ENCODE measurements around the gene AMBP.

AMBP gene

GRCh38 chr9:114078021-114078780, at the start of gene AMBP:
AMBP (minus strand) TSS chr9:114078300; CDS start chr9:114078209, 91 bp downstream.
- DNase-seq (ENCODE audit: low spot score) = no peak

GRCh38 chr9:114126247-114127060, 48.4 kb upstream of the AMBP start:
- DNase-seq (ENCODE audit: low spot score) = no peak

GRCh38 chr9:114125476-114126013, 47.4 kb upstream of the AMBP start:
- no peak for DNase-seq (ENCODE audit: low spot score)

GRCh38 chr9:114124666-114125475, 46.8 kb upstream of the AMBP start:
- no peak for DNase-seq (ENCODE audit: low spot score)

- no peak for DNase-seq (ENCODE audit: low spot score)
Observed at GRCh38 chr9:114124138-114124537, 46.0 kb upstream of the AMBP start.

GRCh38 chr9:114123031-114123977, 45.2 kb upstream of the AMBP start:
- no peak for DNase-seq (ENCODE audit: low spot score)

GRCh38 chr9:114122136-114123027, 44.3 kb upstream of the AMBP start:
- no peak for DNase-seq (ENCODE audit: low spot score)

- DNase-seq (ENCODE audit: low spot score) = no peak
Observed at GRCh38 chr9:114121227-114122135, 43.4 kb upstream of the AMBP start.

GRCh38 chr9:114120192-114121014, 42.3 kb upstream of the AMBP start:
- no peak for DNase-seq (ENCODE audit: low spot score)

- no peak for DNase-seq (ENCODE audit: low spot score)
Observed at GRCh38 chr9:114119242-114120191, 41.4 kb upstream of the AMBP start.

GRCh38 chr9:114117996-114118830, 40.1 kb upstream of the AMBP start:
- DNase-seq (ENCODE audit: low spot score) = no peak

GRCh38 chr9:114117614-114117995, 39.5 kb upstream of the AMBP start:
- DNase-seq (ENCODE audit: low spot score) = no peak

- no peak for DNase-seq (ENCODE audit: low spot score)
Observed at GRCh38 chr9:114116126-114116747, 38.1 kb upstream of the AMBP start.

GRCh38 chr9:114115654-114116125, 37.6 kb upstream of the AMBP start:
- no peak for DNase-seq (ENCODE audit: low spot score)

GRCh38 chr9:114114364-114114763, 36.3 kb upstream of the AMBP start:
- DNase-seq (ENCODE audit: low spot score) = peak; percentile 38

Data from RKO (cell line).